K562 (cell line): ENCODE measurements around the gene C4orf51. TPM values are rescaled to one million over a fixed set of nuclear protein-coding genes. Genes with fewer than 3 reads are reported as not detected.

Experiments used
- ATAC-seq: fragments of 200-7000 bp; cut with Tn5 transposase; 3 replicates; pipeline ENCODE4 v1.9.1; 2020; ENCODE audit warnings: moderate library complexity
- BruUV-seq: library from RNA; stranded (reverse); fragments of 400-500 nt; replicated peaks from 2 replicates; lab custom pipeline; 2021; lab: Mats Ljungman, UMichigan
- CTCF ChIA-PET: fragments of 300-600 bp; formaldehyde crosslinking; extraction: SDS; loops from one replicate; lab custom pipeline; 2021; ENCODE audit warnings: low intra/inter-chr PET ratio; lab: Yijun Ruan, JAX
- POLR2A ChIA-PET: fragments of 300-600, 350-650 bp; sonication (Branson Sonifier 250); formaldehyde crosslinking; extraction: SDS; loops from one replicate; lab custom pipeline; 2021; ENCODE audit warnings: antibody characterized with exemption, inconsistent platforms; lab: Yijun Ruan, JAX
- DNase-seq, 4 experiments: peaks; one replicate each; pipeline versions ENCODE4 v3.0.0 to v3.0.0-alpha.2; 2011 to 2018; ENCODE audit warnings: low spot score in 3 of 4, mixed read lengths in 3 of 4; ENCODE audit errors: extremely low read depth in 1 of 4
- FAIRE-seq: peaks from 2 replicates; lab custom pipeline; 2011; peaks lifted over from hg19 to GRCh38; lab: Jason Lieb, UNC
- H2AFZ ChIP-seq: 2 replicates; pipeline ENCODE4 v1.6.0; 2011; ENCODE audit warnings: low read depth, low read length, control low read depth, inconsistent platforms
- H3K27ac ChIP-seq: fragments of 200-600 bp; 3 replicates; pipeline ENCODE4 v1.8.0; 2011; ENCODE audit warnings: low read depth, mild to moderate bottlenecking, control low read depth, inconsistent platforms, low read length, moderate library complexity, mixed read lengths; ENCODE audit errors: extremely low read depth
- H3K27me3 ChIP-seq, 2 experiments: fragments of 300-600 bp in 1 of 2; 2 replicates in 1 of 2; 3 replicates in 1 of 2; pipeline versions ENCODE4 v1.6.0 to v1.8.0; 2011; ENCODE audit warnings: inconsistent platforms in 2 of 2, low read length in 2 of 2, mild to moderate bottlenecking in 1 of 2, mixed read lengths in 1 of 2, moderate library complexity in 1 of 2; ENCODE audit not compliant: control insufficient read depth in 2 of 2, insufficient read depth in 2 of 2
- H3K36me3 ChIP-seq: fragments of 300-600 bp; 3 replicates; pipeline ENCODE4 v1.8.0; 2011; ENCODE audit warnings: mild to moderate bottlenecking, low read length, inconsistent platforms; ENCODE audit not compliant: control insufficient read depth, insufficient read depth
- H3K4me1 ChIP-seq, 2 experiments: fragments of 200-600 bp in 1 of 2; replicated peaks in 1 of 2; 2 replicates in 1 of 2; 3 replicates in 1 of 2; pipeline versions ENCODE4 v1.5.1 to v1.8.0; 2011; ENCODE audit warnings: inconsistent platforms in 2 of 2, low read length in 2 of 2, mild to moderate bottlenecking in 1 of 2, mixed read lengths in 1 of 2, moderate library complexity in 1 of 2; ENCODE audit not compliant: control insufficient read depth in 2 of 2, insufficient read depth in 2 of 2
- H3K4me2 ChIP-seq: 2 replicates; pipeline ENCODE4 v1.6.1; 2011; ENCODE audit warnings: low read length, control low read depth, inconsistent platforms, mixed read lengths; ENCODE audit not compliant: insufficient read depth
- H3K4me3 ChIP-seq: fragments of 200-600 bp; sonication (generic), shearing (Covaris generic); 2 replicates; pipeline ENCODE4 v1.5.1; 2016; ENCODE audit warnings: control low read depth, inconsistent platforms
- H3K79me2 ChIP-seq: fragments of 200-600 bp; 3 replicates; pipeline ENCODE4 v1.8.0; 2011; ENCODE audit warnings: low read length, inconsistent platforms; ENCODE audit not compliant: control insufficient read depth, insufficient read depth
- H3K9ac ChIP-seq, 2 experiments: 2 replicates each; pipeline versions ENCODE4 v1.6.0 to v1.6.1; 2011; ENCODE audit warnings: low read depth in 2 of 2, low read length in 2 of 2, control low read depth in 1 of 2, inconsistent platforms in 1 of 2, mild to moderate bottlenecking in 1 of 2, mixed read lengths in 1 of 2; ENCODE audit not compliant: insufficient read depth in 1 of 2
- H3K9me1 ChIP-seq: one replicate; pipeline ENCODE4 v1.6.0; 2011; ENCODE audit warnings: inconsistent platforms, mild to moderate bottlenecking, low read length, moderate library complexity; ENCODE audit not compliant: control insufficient read depth, insufficient read depth
- H3K9me3 ChIP-seq: replicated peaks from 2 replicates; pipeline ENCODE4 v1.5.1; 2011; ENCODE audit warnings: low read depth, low read length, inconsistent platforms; ENCODE audit not compliant: control insufficient read depth, insufficient read depth
- H4K20me1 ChIP-seq: replicated peaks from 2 replicates; pipeline ENCODE4 v1.6.1; 2011; ENCODE audit warnings: low read length, inconsistent platforms, mixed read lengths; ENCODE audit not compliant: control insufficient read depth, insufficient read depth
- BCOR ChIP-seq: fragments of 450-650 bp; IDR thresholded peaks from 2 replicates; pipeline ENCODE4 v1.6.1; 2016
- CREBBP ChIP-seq: IDR thresholded peaks from one replicate; pipeline ENCODE4 v1.6.1; 2012; ENCODE audit warnings: low read depth, mild to moderate bottlenecking, control low read depth, inconsistent platforms, low read length
- E2F3 ChIP-seq: fragments of 250-450 bp; sonication (Bioruptor Pico); IDR thresholded peaks from 2 replicates; pipeline ENCODE4 v1.4.0; 2020; ENCODE audit warnings: mild to moderate bottlenecking
- E2F8 ChIP-seq: fragments of 450-650 bp; IDR thresholded peaks from 2 replicates; pipeline ENCODE4 v1.7.1; 2018; ENCODE audit warnings: mild to moderate bottlenecking, low read depth; ENCODE audit not compliant: partially characterized antibody
- HSF4 ChIP-seq: fragments of 250-450 bp; sonication (Bioruptor Pico); IDR thresholded peaks from 2 replicates; pipeline ENCODE4 v2.1.2; 2022; ENCODE audit warnings: mild to moderate bottlenecking, moderate library complexity, borderline replicate concordance
- MXI1 ChIP-seq: IDR thresholded peaks from 2 replicates; pipeline ENCODE4 v1.6.1; 2011; ENCODE audit warnings: low read depth, mild to moderate bottlenecking, improper control_type of control experiment, low read length
- PRMT5 ChIP-seq: sonication (generic); formaldehyde crosslinking; IDR thresholded peaks from 2 replicates; pipeline ENCODE4 v1.5.0; 2020; ENCODE audit warnings: missing genetic modification reagents
- RBM22 ChIP-seq: fragments of 200-400 bp; formaldehyde crosslinking; IDR thresholded peaks from 2 replicates; pipeline ENCODE4 v1.6.1; 2018; ENCODE audit warnings: low read length, low read depth; ENCODE audit not compliant: poor library complexity, severe bottlenecking
- RUNX1 ChIP-seq: sonication (generic); IDR thresholded peaks from 2 replicates; pipeline ENCODE4 v1.6.1; 2016; ENCODE audit warnings: antibody characterized with exemption, low read depth
- XRCC5 ChIP-seq: fragments of 200-400 bp; formaldehyde crosslinking; IDR thresholded peaks from 2 replicates; pipeline ENCODE4 v1.6.1; 2017; ENCODE audit warnings: low read depth, mild to moderate bottlenecking, low read length
- ZBTB9 ChIP-seq: fragments of 450-650 bp; formaldehyde crosslinking; IDR thresholded peaks from 2 replicates; pipeline ENCODE4 v1.4.0; 2020; ENCODE audit warnings: mild to moderate bottlenecking, moderate library complexity
- ZKSCAN8 ChIP-seq: fragments of 200-800 bp; sonication (Bioruptor generic); IDR thresholded peaks from 2 replicates; pipeline ENCODE4 v1.6.1; 2016; ENCODE audit warnings: missing genetic modification characterization, missing compliant biosample characterization
- ZNF12 ChIP-seq: sonication (generic); formaldehyde crosslinking; IDR thresholded peaks from 2 replicates; pipeline ENCODE4 v1.4.0; 2020; ENCODE audit warnings: mild to moderate bottlenecking, missing genetic modification reagents
- ZNF253 ChIP-seq: fragments of 250-450 bp; sonication (Bioruptor Pico); conservative IDR thresholded peaks from 2 replicates; pipeline ENCODE4 v1.6.1; 2021; ENCODE audit warnings: mild to moderate bottlenecking
- ZNF589 ChIP-seq: fragments of 200-800 bp; sonication (Bioruptor generic); IDR thresholded peaks from 2 replicates; pipeline ENCODE4 v1.6.1; 2016; ENCODE audit warnings: low read depth, missing genetic modification characterization, missing compliant biosample characterization
- WGBS: fragments of 100-300 bp; shearing (Covaris generic); methylation state at CpG from one replicate; pipeline ENCODE4 v1.1.6; 2016; ENCODE audit warnings: low coverage, mixed read lengths; ENCODE audit not compliant: insufficient coverage; ENCODE audit errors: missing lambda C conversion rate; 5-methylcytosine and 5-hydroxymethylcytosine counted together
- in situ Hi-C: fragments of 300-500 bp; cut with MboI; formaldehyde crosslinking; loops from 4 replicates; pipeline ENCODE4 v1.15.0; 2018; ENCODE audit warnings: inconsistent platforms, mixed read lengths
- intact Hi-C: fragments of 100-400 bp; cut with micrococcal nuclease; formaldehyde crosslinking; loops from 2 replicates; pipeline ENCODE4 v1.14.2; 2022
- polyA plus RNA-seq, 8 experiments: library from polyadenylated mRNA; depleted of rRNA in 4 of 8; stranded (reverse) in 5 of 8; unstranded in 3 of 8; fragments of >200 nt; fragmentation: Nextera tagmentation in 2 of 8; fragmentation: Illumina TruSeq in 1 of 8; extraction: Ambion mirVana in 2 of 8; extraction: Trizol in 1 of 8; gene quantifications; 2 replicates each; pipeline versions ENCODE4 v1.2.1 to v1.2.3, GENCODE V29; 2011 to 2014; ENCODE audit warnings: inconsistent platforms in 1 of 8, missing spikeins in 1 of 8
- total RNA-seq, 7 experiments: library from RNA; depleted of rRNA in 6 of 7; stranded (reverse); fragments of >200 nt in 6 of 7; fragmentation: Illumina TruSeq in 2 of 7; extraction: Trizol in 2 of 7; gene quantifications; 2 replicates each; pipeline versions ENCODE4 v1.2.1 to v1.2.3, GENCODE V29; 2011 to 2021; ENCODE audit warnings: low replicate concordance in 1 of 7

Gene C4orf51
- total and polyA plus RNA-seq, 9 of the 15 experiments (the other 6 are each of a cell fraction or from before 2014, with no cell fraction given) = not detected

GRCh38 chr4:145720656-145721055 is 40.7 kb downstream of the C4orf51 start (continued):
- no peak for TF ChIP-seq RBM22
- TF ChIP-seq BCOR = no peak
- no peak for TF ChIP-seq ZKSCAN8
- no peak for TF ChIP-seq ZNF12

GRCh38 chr4:145722561-145722960 is 42.6 kb downstream of the C4orf51 start:
- no peak overlapping the region for H3K4me2 ChIP-seq
- ChIA-PET POLR2A (no interaction called here), CTCF (no interaction called here)
- BruUV-seq = no TSS peak
- no peaks in the 10 kb centered on the region for H3K36me3 ChIP-seq
- no peak overlapping the region for H3K27ac ChIP-seq
- no peaks in the 10 kb centered on the region for H3K9me3 ChIP-seq
- H3K4me1 ChIP-seq = no peaks in the 10 kb centered on the region
- no peak overlapping the region for H2AFZ ChIP-seq
- no peaks in the 10 kb centered on the region; a peak in 1 of 5 replicates for H3K27me3 ChIP-seq
- WGBS = 9% methylated on average over 1 of the region's 1 CpG
- no peaks in the 10 kb centered on the region for H3K79me2 ChIP-seq
- in situ Hi-C loops = no loop called here
- no peak overlapping the region for H3K9ac ChIP-seq
- no peaks in the 10 kb centered on the region; the same call in 1 of the 2 replicates for H4K20me1 ChIP-seq
- no peak overlapping the region for H3K4me3 ChIP-seq
- FAIRE-seq = no peak
- no peak for DNase-seq
- H3K9me1 ChIP-seq = no peaks in the 10 kb centered on the region
- ATAC-seq = no peak
- intact Hi-C loops = no loop called here
- TF ChIP-seq HSF4 (CRISPR knock-in tag) = no peak
- TF ChIP-seq CREBBP = no peak
- no peak for TF ChIP-seq XRCC5
- no peak for TF ChIP-seq ZNF589
- no peak for TF ChIP-seq PRMT5 (CRISPR knock-in tag)
- no peak for TF ChIP-seq E2F8
- TF ChIP-seq RUNX1 = no peak
- TF ChIP-seq ZNF253 (CRISPR knock-in tag) = no peak
- TF ChIP-seq MXI1 = no peak
- TF ChIP-seq ZBTB9 = no peak
- TF ChIP-seq E2F3 (CRISPR knock-in tag) = no peak
